HG03439 (cell line): ENCODE results near the gene ATXN1.
A peak's percentile ranks its signal among the peaks of the same experiment; 100 is the strongest.
"Not testable (repeated sequence)": the region's sequence is repeated elsewhere in the genome, so short reads cannot be mapped to it uniquely, and the experiment has no call there.

ENCODE experiments used
- ATAC-seq: cut with Tn5 transposase; IDR thresholded peaks from one replicate; pipeline ENCODE4 v1.9.1; 2021; ENCODE audit warnings: mild to moderate bottlenecking, moderate library complexity; ENCODE audit not compliant: unreplicated experiment

ATXN1 gene

GRCh38 chr6:16725145-16725864, 36.0 kb downstream of the ATXN1 start:
- no peak for ATAC-seq

- ATAC-seq, result no peak
Observed at GRCh38 chr6:16723826-16724225, 37.4 kb downstream of the ATXN1 start.

- no peak for ATAC-seq
Observed at GRCh38 chr6:16723402-16723801, 37.9 kb downstream of the ATXN1 start.

- no peak for ATAC-seq
Observed at GRCh38 chr6:16722630-16723029, 38.6 kb downstream of the ATXN1 start.

- no peak for ATAC-seq
Observed at GRCh38 chr6:16721977-16722376, 39.3 kb downstream of the ATXN1 start.

- ATAC-seq, result no peak
Observed at GRCh38 chr6:16720861-16721260, 40.4 kb downstream of the ATXN1 start.

- ATAC-seq, result no peak
Observed at GRCh38 chr6:16719488-16719887, 41.8 kb downstream of the ATXN1 start.

GRCh38 chr6:16718356-16718755, 42.9 kb downstream of the ATXN1 start:
- ATAC-seq, result no peak

- no peak for ATAC-seq
Observed at GRCh38 chr6:16717275-16717942, 43.9 kb downstream of the ATXN1 start.

- no peak for ATAC-seq
Observed at GRCh38 chr6:16716321-16716858, 44.9 kb downstream of the ATXN1 start.

- no peak for ATAC-seq
Observed at GRCh38 chr6:16713597-16713996, 47.7 kb downstream of the ATXN1 start.

GRCh38 chr6:16712931-16713484, 48.3 kb downstream of the ATXN1 start:
- ATAC-seq, result no peak

- ATAC-seq, result peak; percentile 67
Observed at GRCh38 chr6:16712255-16712930, 48.9 kb downstream of the ATXN1 start.

GRCh38 chr6:16711546-16712254, 49.6 kb downstream of the ATXN1 start:
- ATAC-seq, result peak; percentile 29

- no peak for ATAC-seq
Observed at GRCh38 chr6:16706911-16707783, 54.1 kb downstream of the ATXN1 start.

GRCh38 chr6:16706491-16706890, 54.8 kb downstream of the ATXN1 start:
- ATAC-seq, result not testable (repeated sequence)

- no peak for ATAC-seq
Observed at GRCh38 chr6:16706029-16706428, 55.2 kb downstream of the ATXN1 start.

- no peak for ATAC-seq
Observed at GRCh38 chr6:16705081-16705993, 55.9 kb downstream of the ATXN1 start.
